Uterus (tissue), 4 donors: ENCODE measurements around the gene OBI1. TPM values are rescaled to one million over a fixed set of nuclear protein-coding genes. Genes with fewer than 3 reads are reported as not detected.

Experiments
- DNase-seq, 2 donors: peaks; one replicate each; pipeline ENCODE4 v3.0.0-alpha.2; 2019 to 2020
- H3K27ac ChIP-seq, 2 donors: fragments of 200-600 bp; sonication (generic); 1 replicate in 1 of 2; 2 replicates in 1 of 2; pipeline ENCODE4 v1.5.1; 2016 to 2018
- H3K27me3 ChIP-seq, 2 donors: fragments of 200-600 bp; sonication (generic); one replicate each; pipeline ENCODE4 v1.5.1; 2018 to 2019; ENCODE audit warnings: control low read depth in 1 of 2
- H3K36me3 ChIP-seq, 2 donors: fragments of 200-600 bp; sonication (generic); one replicate each; pipeline ENCODE4 v1.5.1; 2019; ENCODE audit warnings: control low read depth in 1 of 2
- H3K4me1 ChIP-seq, 2 donors: fragments of 200-600 bp; sonication (generic); one replicate each; pipeline ENCODE4 v1.5.1; 2018 to 2019; ENCODE audit warnings: control low read depth in 1 of 2
- H3K4me3 ChIP-seq, 2 donors: fragments of 200-600 bp; sonication (generic); 1 replicate in 1 of 2; 2 replicates in 1 of 2; pipeline ENCODE4 v1.5.1; 2018 to 2019; ENCODE audit warnings: mild to moderate bottlenecking in 1 of 2
- H3K9me3 ChIP-seq, 2 donors: fragments of 200-600 bp; sonication (generic); one replicate each; pipeline ENCODE4 v1.5.1; 2019; ENCODE audit warnings: control low read depth in 1 of 2
- CTCF ChIP-seq, 4 experiments: fragments of 200-600 bp in 2 of 4; fragments of 450-650 bp in 2 of 4; sonication (generic) in 2 of 4; IDR thresholded peaks; one replicate each; pipeline ENCODE4 v1.5.1; 2016 to 2019; ENCODE audit warnings: antibody characterized with exemption in 4 of 4, mild to moderate bottlenecking in 2 of 4, moderate library complexity in 1 of 4
- POLR2A ChIP-seq, 2 donors: fragments of 450-650 bp; IDR thresholded peaks; one replicate each; pipeline ENCODE4 v1.6.1; 2016; ENCODE audit warnings: antibody characterized with exemption in 2 of 2, mild to moderate bottlenecking in 1 of 2, moderate library complexity in 1 of 2
- intact Hi-C: fragments of 100-400 bp; cut with DNase I; formaldehyde crosslinking; loops from one replicate; pipeline ENCODE4 v1.15.1; 2023; ENCODE audit warnings: low total_unique reads
- total RNA-seq, 4 donors: library from RNA; depleted of rRNA in 3 of 4; stranded (reverse); fragments of >200 nt in 3 of 4; gene quantifications; one replicate each; pipeline versions ENCODE4 v1.1.0 to v1.2.4, GENCODE V29; 2014 to 2023
- donor health status: DM: yes; HTN: yes; CAD: no.

Gene OBI1
- total RNA-seq, 4 donors from 2014 or later = 4.7 to 32.6 (median 10.0) TPM

- no peak overlapping the region for H3K27ac ChIP-seq
- no peaks in the 10 kb centered on the region for H3K36me3 ChIP-seq
- intact Hi-C loops = no loop called here
- H3K4me1 ChIP-seq = peaks cover 0 to 9% of the 10 kb centered on the region in 2 donors
- peaks cover 53 to 80% of the 10 kb centered on the region in 2 donors for H3K27me3 ChIP-seq
- DNase-seq = no peak
- no peak overlapping the region for H3K4me3 ChIP-seq
- H3K9me3 ChIP-seq = peaks cover 0 to 3% of the 10 kb centered on the region in 2 donors
- TF ChIP-seq POLR2A (IDR thresholded peaks at IDR 0.05) (no peak), CTCF (IDR thresholded peaks at IDR 0.05) (no peak)
Measured at GRCh38 chr13:78599645-78600279, 59.2 kb downstream of the OBI1 start.

GRCh38 chr13:78598966-78599644 is 59.9 kb downstream of the OBI1 start:
- no peak for DNase-seq
- no peak overlapping the region for H3K4me3 ChIP-seq
- H3K9me3 ChIP-seq = peaks cover 0 to 3% of the 10 kb centered on the region in 2 donors
- TF ChIP-seq POLR2A (IDR thresholded peaks at IDR 0.05) = no peak
- no peak for TF ChIP-seq CTCF (IDR thresholded peaks at IDR 0.05)
- peaks cover 0 to 9% of the 10 kb centered on the region in 2 donors for H3K4me1 ChIP-seq
- no peaks in the 10 kb centered on the region for H3K36me3 ChIP-seq
- intact Hi-C loops = no loop called here
- peaks cover 49 to 80% of the 10 kb centered on the region in 2 donors for H3K27me3 ChIP-seq
- H3K27ac ChIP-seq = no peak overlapping the region

GRCh38 chr13:78598116-78598781 is 60.7 kb downstream of the OBI1 start:
- TF ChIP-seq POLR2A (IDR thresholded peaks at IDR 0.05) (no peak), CTCF (IDR thresholded peaks at IDR 0.05) (no peak)
- Histone ChIP-seq H3K27ac (no peak overlapping the region), H3K36me3 (no peaks in the 10 kb centered on the region), H3K4me3 (no peak overlapping the region), H3K4me1 (peaks cover 0 to 5% of the 10 kb centered on the region in 2 donors), H3K27me3 (peaks cover 42 to 81% of the 10 kb centered on the region in 2 donors), H3K9me3 (peaks cover 0 to 3% of the 10 kb centered on the region in 2 donors)
- intact Hi-C loops = no loop called here
- no peak for DNase-seq

GRCh38 chr13:78597602-78597932 is 61.4 kb downstream of the OBI1 start:
- H3K27me3 ChIP-seq = peaks cover 36 to 88% of the 10 kb centered on the region in 2 donors
- intact Hi-C loops = no loop called here
- no peaks in the 10 kb centered on the region for H3K4me1 ChIP-seq
- H3K27ac ChIP-seq = no peak overlapping the region
- TF ChIP-seq POLR2A (IDR thresholded peaks at IDR 0.05) (no peak), CTCF (IDR thresholded peaks at IDR 0.05) (no peak)
- H3K36me3 ChIP-seq = no peaks in the 10 kb centered on the region
- no peak for DNase-seq
- no peak overlapping the region for H3K4me3 ChIP-seq
- H3K9me3 ChIP-seq = peaks cover 0 to 3% of the 10 kb centered on the region in 2 donors
